GM18951 (cell line): ENCODE results near the gene PPP2R3B.

Experiments
- POLR2A ChIP-seq: IDR thresholded peaks from 4 replicates; pipeline ENCODE4 v1.6.1; 2011; ENCODE audit warnings: mild to moderate bottlenecking; ENCODE audit not compliant: insufficient read length, insufficient read depth; ENCODE audit errors: extremely low read depth
- in situ Hi-C: fragments of 300-500 bp; cut with MboI; formaldehyde crosslinking; loops from one replicate; pipeline ENCODE4 v1.12.0; 2022; ENCODE audit warnings: low sequenced_read_pairs, mixed read lengths, inconsistent platforms; ENCODE audit not compliant: unreplicated experiment

PPP2R3B gene

GRCh38 chrX:300334-300733, 86.4 kb downstream of the PPP2R3B start:
- TF ChIP-seq POLR2A: no peak
- in situ Hi-C loops: no loop called here

- TF ChIP-seq POLR2A: no peak
- in situ Hi-C loops: no loop called here
Observed at GRCh38 chrX:298993-299392, 87.7 kb downstream of the PPP2R3B start.

- TF ChIP-seq POLR2A: no peak
- in situ Hi-C loops: no loop called here
Observed at GRCh38 chrX:295136-295535, 91.6 kb downstream of the PPP2R3B start.

- in situ Hi-C loops: no loop called here
- no peak for TF ChIP-seq POLR2A
Observed at GRCh38 chrX:292900-293897, 93.5 kb downstream of the PPP2R3B start.

- in situ Hi-C loops: no loop called here
- TF ChIP-seq POLR2A: no peak
Observed at GRCh38 chrX:291411-291901, 95.3 kb downstream of the PPP2R3B start.

- TF ChIP-seq POLR2A: no peak
- in situ Hi-C loops: no loop called here
Observed at GRCh38 chrX:290476-291166, 96.1 kb downstream of the PPP2R3B start.

GRCh38 chrX:288561-288991, 98.1 kb downstream of the PPP2R3B start:
- TF ChIP-seq POLR2A: no peak
- in situ Hi-C loops: no loop called here

GRCh38 chrX:287670-288069, 99.0 kb downstream of the PPP2R3B start:
- no peak for TF ChIP-seq POLR2A
- in situ Hi-C loops: no loop called here

- in situ Hi-C loops: no loop called here
- TF ChIP-seq POLR2A: no peak
Observed at GRCh38 chrX:285076-285677, 101.5 kb downstream of the PPP2R3B start.
